Ishikawa (cell line): ENCODE data around the gene GHITM.

Experiments used
- EP300 ChIP-seq: IDR thresholded peaks from 2 replicates; pipeline ENCODE4 v1.6.1; 2012; ENCODE audit warnings: borderline replicate concordance
- TCF12 ChIP-seq: IDR thresholded peaks from 2 replicates; pipeline ENCODE4 v1.6.1; 2012; ENCODE audit warnings: low read depth
- ZBTB7A ChIP-seq: IDR thresholded peaks from 2 replicates; pipeline ENCODE4 v1.6.1; 2012; ENCODE audit warnings: low read depth

DNA sequence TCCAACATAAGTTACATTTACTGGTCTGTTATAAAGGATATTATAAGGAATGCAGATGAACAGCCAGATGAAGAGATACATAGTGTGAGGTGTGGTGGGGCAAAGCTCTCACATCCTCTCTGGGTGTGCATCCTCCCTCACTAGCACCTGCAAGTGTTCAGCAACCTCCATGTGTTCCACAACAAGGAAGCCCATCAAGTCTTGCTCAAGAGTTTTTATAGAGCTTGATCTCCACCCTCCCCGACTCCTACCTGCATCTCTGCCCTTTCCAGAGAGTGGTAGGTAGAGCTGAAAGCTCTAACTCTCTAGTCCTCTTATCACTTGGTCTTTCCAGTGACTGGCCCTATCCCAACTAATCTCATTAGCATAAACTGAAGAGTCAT, 12.5 kb upstream of the GHITM start:
- no peak for TF ChIP-seq EP300
- no peak for TF ChIP-seq ZBTB7A
- no peak for TF ChIP-seq TCF12
